PC-9 (cell line): ENCODE results near the gene HMHB1. TPM values are rescaled to one million over a fixed set of nuclear protein-coding genes. Genes with fewer than 3 reads are reported as not detected.

Source experiments
- Bru-seq: library from RNA; stranded (reverse); fragments of 400-500 nt; gene quantifications from one replicate; lab custom pipeline; 2021; lab: Mats Ljungman, UMichigan
- BruChase-seq, 2 experiments: library from RNA; stranded (reverse); fragments of 400-500 nt; gene quantifications; one replicate each; lab custom pipeline; 2021; lab: Mats Ljungman, UMichigan
- BruUV-seq: library from RNA; stranded (reverse); fragments of 400-500 nt; replicated peaks from 2 replicates; lab custom pipeline; 2021; lab: Mats Ljungman, UMichigan
- CTCF ChIA-PET: fragments of 300-600 bp; sonication (Branson Sonifier 250); formaldehyde crosslinking; loops from one replicate; lab custom pipeline; 2022; ENCODE audit warnings: antibody characterized with exemption; lab: Charles Lee
- POLR2A ChIA-PET: fragments of 300-600 bp; sonication (Branson Sonifier 250); formaldehyde crosslinking; loops from one replicate; lab custom pipeline; 2022; ENCODE audit warnings: antibody characterized with exemption; ENCODE audit not compliant: unreplicated experiment; lab: Charles Lee
- DNase-seq, 2 experiments: peaks; one replicate each; pipeline versions ENCODE4 v3.0.0 to v3.0.0-alpha.2; 2015 to 2022; ENCODE audit warnings: mixed read lengths in 1 of 2
- H2AFZ ChIP-seq: fragments of 200-600 bp; sonication (generic); 2 replicates; pipeline ENCODE4 v1.8.1; 2017; ENCODE audit warnings: antibody characterized with exemption
- H3F3A ChIP-seq: fragments of 200-600 bp; sonication (generic); 2 replicates; pipeline ENCODE4 v1.8.1; 2017; ENCODE audit warnings: antibody characterized with exemption, mild to moderate bottlenecking, low read depth; ENCODE audit not compliant: insufficient read depth
- H3K27ac ChIP-seq: fragments of 200-600 bp; sonication (generic); 2 replicates; pipeline ENCODE4 v1.6.1; 2016; ENCODE audit warnings: mixed run types
- H3K27me3 ChIP-seq: fragments of 200-600 bp; sonication (generic); 2 replicates; pipeline ENCODE4 v1.6.1; 2016; ENCODE audit warnings: low read depth, mixed run types; ENCODE audit not compliant: insufficient read depth
- H3K36me3 ChIP-seq: fragments of 200-600 bp; sonication (generic); 2 replicates; pipeline ENCODE4 v1.6.1; 2016; ENCODE audit warnings: low read depth, mixed run types
- H3K4me1 ChIP-seq: fragments of 200-600 bp; sonication (generic); replicated peaks from 2 replicates; pipeline ENCODE4 v1.6.1; 2016; ENCODE audit warnings: mixed run types; ENCODE audit not compliant: insufficient read depth
- H3K4me2 ChIP-seq: fragments of 200-600 bp; sonication (generic); 2 replicates; pipeline ENCODE4 v1.6.1; 2017; ENCODE audit warnings: mixed run types
- H3K4me3 ChIP-seq: fragments of 200-600 bp; sonication (generic); 2 replicates; pipeline ENCODE4 v1.6.1; 2016; ENCODE audit warnings: mixed run types
- H3K79me2 ChIP-seq: fragments of 200-600 bp; sonication (generic); 2 replicates; pipeline ENCODE4 v1.6.1; 2017; ENCODE audit warnings: low read depth, mixed run types
- H3K9me2 ChIP-seq: fragments of 200-600 bp; sonication (generic); 2 replicates; pipeline ENCODE4 v1.8.1; 2017; ENCODE audit warnings: mild to moderate bottlenecking; ENCODE audit not compliant: insufficient read depth
- H3K9me3 ChIP-seq: fragments of 200-600 bp; sonication (generic); 2 replicates; pipeline ENCODE4 v1.8.1; 2016; ENCODE audit warnings: low read depth; ENCODE audit not compliant: insufficient read depth
- H4K20me1 ChIP-seq: fragments of 200-600 bp; sonication (generic); 2 replicates; pipeline ENCODE4 v1.8.1; 2017; ENCODE audit not compliant: insufficient read depth
- CTCF ChIP-seq: fragments of 200-600 bp; sonication (generic); conservative IDR thresholded peaks from 2 replicates; pipeline ENCODE4 v1.6.1; 2017; ENCODE audit warnings: mixed run types, antibody characterized with exemption, mild to moderate bottlenecking, moderate library complexity
- EZH2 ChIP-seq: fragments of 200-600 bp; sonication (generic); IDR thresholded peaks from 2 replicates; pipeline ENCODE4 v1.8.0; 2017; ENCODE audit warnings: antibody characterized with exemption, low read depth
- intact Hi-C: fragments of 100-400 bp; cut with micrococcal nuclease; formaldehyde crosslinking; loops from one replicate; pipeline ENCODE4 v1.10.0; 2022; ENCODE audit not compliant: unreplicated experiment
- long read RNA-seq: library from polyadenylated mRNA; stranded (forward); transcript quantifications from one replicate; pipeline ENCODE4 v2.0.0, GENCODE V29; 2022
- total RNA-seq: library from RNA; stranded (reverse); gene quantifications from 2 replicates; pipeline ENCODE4 v1.2.3, GENCODE V29; 2021

The HMHB1 gene
- total RNA-seq (not detected in 2 replicates), Bru-seq, nascent RNA (not detected), BruChase-seq, experiment 1, labeled RNA remaining after a 2-hour chase (not detected), BruChase-seq, experiment 2, labeled RNA remaining after a 6-hour chase (not detected)
- long read RNA-seq: 0 reads

- Histone ChIP-seq H3K4me1 (no peaks in the 10 kb centered on the region), H3K27me3 (no peaks in the 10 kb centered on the region), H3K4me3 (no peak within 1 kb of the TSS), H3K9me2 (no peaks in the 10 kb centered on the region; the same call in 1 of the 2 replicates), H3K27ac (no peak within 1 kb of the TSS), H3K4me2 (no peak within 1 kb of the TSS), H4K20me1 (no peaks in the 10 kb centered on the region), H3F3A (no peaks in the 10 kb centered on the region), H2AFZ (no peak within 1 kb of the TSS), H3K9me3 (no peaks in the 10 kb centered on the region), H3K36me3 (no peaks in the 10 kb centered on the region), H3K79me2 (no peaks in the 10 kb centered on the region)
- CTCF ChIA-PET: no interaction called here
- no peak for TF ChIP-seq CTCF
- TF ChIP-seq EZH2: no peak
- DNase-seq: no peak
- no TSS peak for BruUV-seq
- POLR2A ChIA-PET: no interaction called here
- intact Hi-C loops: no loop called here
These were observed at the start of gene HMHB1 for GRCh38 chr5:143812085-143812705. Gene HMHB1 (plus strand): TSS chr5:143812161.

- Histone ChIP-seq H3K36me3 (no peaks in the 10 kb centered on the region), H3K4me1 (no peaks in the 10 kb centered on the region), H3K9me3 (no peaks in the 10 kb centered on the region; the same call in 1 of the 2 replicates), H3K79me2 (no peaks in the 10 kb centered on the region), H3K9me2 (no peaks in the 10 kb centered on the region), H3K27ac (no peak overlapping the region), H3F3A (no peaks in the 10 kb centered on the region), H3K4me2 (no peak overlapping the region), H3K4me3 (no peak overlapping the region), H2AFZ (no peak overlapping the region), H4K20me1 (no peaks in the 10 kb centered on the region), H3K27me3 (no peaks in the 10 kb centered on the region)
- POLR2A ChIA-PET: no interaction called here
- no TSS peak for BruUV-seq
- intact Hi-C loops: no loop called here
- TF ChIP-seq CTCF: no peak
- CTCF ChIA-PET: no interaction called here
- no peak for DNase-seq
These were observed 49.2 kb upstream of the HMHB1 start for GRCh38 chr5:143762636-143763220.

- H3K4me1 ChIP-seq: no peaks in the 10 kb centered on the region
- no TSS peak for BruUV-seq
- no peaks in the 10 kb centered on the region for H3K9me2 ChIP-seq
- H3K27ac ChIP-seq: no peak overlapping the region
- H3K36me3 ChIP-seq: no peaks in the 10 kb centered on the region
- TF ChIP-seq EZH2: no peak
- TF ChIP-seq CTCF: no peak
- H4K20me1 ChIP-seq: no peaks in the 10 kb centered on the region
- no peak for DNase-seq
- no peaks in the 10 kb centered on the region for H3K9me3 ChIP-seq
- CTCF ChIA-PET: no interaction called here
- H2AFZ ChIP-seq: no peak overlapping the region
- POLR2A ChIA-PET: interaction anchor here (0.6 kb wide), 1 partner anchor 37 kb away, joined by 3 read pairs; no protein-coding TSS in a partner anchor
- H3F3A ChIP-seq: no peaks in the 10 kb centered on the region
- no peaks in the 10 kb centered on the region for H3K27me3 ChIP-seq
- no peak overlapping the region for H3K4me2 ChIP-seq
- intact Hi-C loops: no loop called here
- no peak overlapping the region for H3K4me3 ChIP-seq
- no peaks in the 10 kb centered on the region for H3K79me2 ChIP-seq
These were observed 44.8 kb upstream of the HMHB1 start for GRCh38 chr5:143767162-143767561.
